ENCODE measurements around the gene ZNF124.
"Not testable (repeated sequence)": the region's sequence is repeated elsewhere in the genome, so short reads cannot be mapped to it uniquely, and the experiment has no call there.

GRCh38 chr1:247139557-247139956, 32.3 kb downstream of the ZNF124 start:
- TF ChIP-seq CTCF (IDR thresholded peaks at IDR 0.05; ENCODE audit: borderline replicate concordance, extremely low read depth, low read length, poor library complexity, severe bottlenecking); EZH2 (IDR thresholded peaks at IDR 0.05; ENCODE audit: borderline replicate concordance, low read depth, low read length, severe bottlenecking): not testable (repeated sequence)

All from DND-41 (cell line).